Measurements from ENCODE around the gene CCN5.

The CCN5 gene

GRCh38 chr20:44730441-44730840, 15.3 kb downstream of the CCN5 start:
- no CpG with 5 or more reads among the region's 2 CpGs for WGBS (ENCODE audit: extremely low coverage, insufficient coverage, insufficient read length)

GRCh38 chr20:44731657-44732056, 16.5 kb downstream of the CCN5 start:
- no peak overlapping the region for H3K23ac ChIP-seq (ENCODE audit: low read length)
- WGBS (ENCODE audit: extremely low coverage, insufficient coverage, insufficient read length), result no CpG with 5 or more reads among the region's 8 CpGs
- H4K12ac ChIP-seq (ENCODE audit: low read depth, low read length), result no peak overlapping the region
- H3K4ac ChIP-seq (ENCODE audit: low read depth, low read length), result no peak overlapping the region
- H3K4me1 ChIP-seq (ENCODE audit: control insufficient read depth in 1 of 2, insufficient read depth in 2 of 2, low read length in 2 of 2), result peaks cover 3 to 5% of the 10 kb centered on the region in 2 experiments
- no peak overlapping the region for H2BK5ac ChIP-seq (ENCODE audit: low read depth, low read length, poor library complexity)
- no peak overlapping the region for H3K4me3 ChIP-seq (ENCODE audit: low read depth, low read length)
- no peak overlapping the region for H2BK120ac ChIP-seq (ENCODE audit: insufficient read depth, low read length, poor library complexity)
- H3K14ac ChIP-seq (ENCODE audit: low read length), result no peak overlapping the region
- no peaks in the 10 kb centered on the region for H3K79me1 ChIP-seq (ENCODE audit: low read length)
- H3K18ac ChIP-seq (ENCODE audit: low read length), result no peak overlapping the region
- no peak overlapping the region for H4K91ac ChIP-seq (ENCODE audit: low read depth, low read length)
- DNase-seq, result no peak
- H2BK12ac ChIP-seq (ENCODE audit: low read length), result no peak overlapping the region
- H2AFZ ChIP-seq (ENCODE audit: insufficient read depth, low read length, poor library complexity), result no peak overlapping the region
- no peak overlapping the region for H4K8ac ChIP-seq (ENCODE audit: low read depth, low read length)
- H2AK5ac ChIP-seq (ENCODE audit: low read length), result no peak overlapping the region
- H3K4me2 ChIP-seq (ENCODE audit: low read length), result no peak overlapping the region
- no peaks in the 10 kb centered on the region for H3K9me3 ChIP-seq (ENCODE audit: insufficient read depth, low read depth, low read length)
- no peaks in the 10 kb centered on the region for H3K36me3 ChIP-seq (ENCODE audit: control insufficient read depth in 1 of 2, insufficient read depth in 2 of 2, low read length in 2 of 2)
- no peak overlapping the region for H3K9ac ChIP-seq (ENCODE audit: low read length)
- no peaks in the 10 kb centered on the region for H3K27me3 ChIP-seq (ENCODE audit: insufficient read depth, low read length)
- no peaks in the 10 kb centered on the region for H3K79me2 ChIP-seq (ENCODE audit: control insufficient read depth, insufficient read depth, low read length, poor library complexity)
- no peak overlapping the region for H3K27ac ChIP-seq (ENCODE audit: low read depth, low read length)

More at GRCh38 chr20:44730441-44730840, 15.3 kb downstream of the CCN5 start:
- Histone ChIP-seq H3K4me3 (ENCODE audit: low read depth, low read length) (no peak overlapping the region), H3K23ac (ENCODE audit: low read length) (no peak overlapping the region), H3K4me1 (ENCODE audit: control insufficient read depth in 1 of 2, insufficient read depth in 2 of 2, low read length in 2 of 2) (peaks cover 3 to 5% of the 10 kb centered on the region in 2 experiments), H3K79me1 (ENCODE audit: low read length) (no peaks in the 10 kb centered on the region), H2AFZ (ENCODE audit: insufficient read depth, low read length, poor library complexity) (no peak overlapping the region), H3K36me3 (ENCODE audit: control insufficient read depth in 1 of 2, insufficient read depth in 2 of 2, low read length in 2 of 2) (no peaks in the 10 kb centered on the region), H3K27me3 (ENCODE audit: insufficient read depth, low read length) (no peaks in the 10 kb centered on the region), H3K27ac (ENCODE audit: low read depth, low read length) (no peak overlapping the region), H2AK5ac (ENCODE audit: low read length) (no peak overlapping the region), H4K8ac (ENCODE audit: low read depth, low read length) (no peak overlapping the region), H2BK5ac (ENCODE audit: low read depth, low read length, poor library complexity) (no peak overlapping the region), H3K14ac (ENCODE audit: low read length) (no peak overlapping the region), H3K9me3 (ENCODE audit: insufficient read depth, low read depth, low read length) (no peaks in the 10 kb centered on the region), H3K4me2 (ENCODE audit: low read length) (no peak overlapping the region), H3K79me2 (ENCODE audit: control insufficient read depth, insufficient read depth, low read length, poor library complexity) (no peaks in the 10 kb centered on the region), H4K12ac (ENCODE audit: low read depth, low read length) (no peak overlapping the region), H2BK12ac (ENCODE audit: low read length) (no peak overlapping the region), H4K91ac (ENCODE audit: low read depth, low read length) (no peak overlapping the region), H2BK120ac (ENCODE audit: insufficient read depth, low read length, poor library complexity) (no peak overlapping the region), H3K18ac (ENCODE audit: low read length) (no peak overlapping the region), H3K9ac (ENCODE audit: low read length) (no peak overlapping the region), H3K4ac (ENCODE audit: low read depth, low read length) (no peak overlapping the region)
- peak; percentile 48 to 72 for DNase-seq

- WGBS (ENCODE audit: extremely low coverage, insufficient coverage, insufficient read length), result no CpG with 5 or more reads among the region's 6 CpGs
- Histone ChIP-seq H3K79me1 (ENCODE audit: low read length) (no peaks in the 10 kb centered on the region), H2AFZ (ENCODE audit: insufficient read depth, low read length, poor library complexity) (no peak overlapping the region), H3K14ac (ENCODE audit: low read length) (no peak overlapping the region), H2BK12ac (ENCODE audit: low read length) (no peak overlapping the region), H2BK120ac (ENCODE audit: insufficient read depth, low read length, poor library complexity) (no peak overlapping the region), H4K8ac (ENCODE audit: low read depth, low read length) (no peak overlapping the region), H3K23ac (ENCODE audit: low read length) (no peak overlapping the region), H3K4me1 (ENCODE audit: control insufficient read depth in 1 of 2, insufficient read depth in 2 of 2, low read length in 2 of 2) (peaks cover 3 to 5% of the 10 kb centered on the region in 2 experiments), H3K79me2 (ENCODE audit: control insufficient read depth, insufficient read depth, low read length, poor library complexity) (no peaks in the 10 kb centered on the region), H3K27ac (ENCODE audit: low read depth, low read length) (no peak overlapping the region), H3K9ac (ENCODE audit: low read length) (no peak overlapping the region), H4K91ac (ENCODE audit: low read depth, low read length) (no peak overlapping the region), H2AK5ac (ENCODE audit: low read length) (no peak overlapping the region), H4K12ac (ENCODE audit: low read depth, low read length) (no peak overlapping the region), H3K36me3 (ENCODE audit: control insufficient read depth in 1 of 2, insufficient read depth in 2 of 2, low read length in 2 of 2) (no peaks in the 10 kb centered on the region), H3K9me3 (ENCODE audit: insufficient read depth, low read depth, low read length) (no peaks in the 10 kb centered on the region), H3K18ac (ENCODE audit: low read length) (no peak overlapping the region), H2BK5ac (ENCODE audit: low read depth, low read length, poor library complexity) (no peak overlapping the region), H3K4me3 (ENCODE audit: low read depth, low read length) (no peak overlapping the region), H3K27me3 (ENCODE audit: insufficient read depth, low read length) (no peaks in the 10 kb centered on the region), H3K4ac (ENCODE audit: low read depth, low read length) (no peak overlapping the region), H3K4me2 (ENCODE audit: low read length) (no peak overlapping the region)
- no peak for DNase-seq
Measured at GRCh38 chr20:44732327-44732726, 17.2 kb downstream of the CCN5 start.

GRCh38 chr20:44733341-44734069, 18.3 kb downstream of the CCN5 start:
- Histone ChIP-seq H3K27ac (ENCODE audit: low read depth, low read length) (no peak overlapping the region), H3K79me1 (ENCODE audit: low read length) (no peaks in the 10 kb centered on the region), H3K18ac (ENCODE audit: low read length) (no peak overlapping the region), H2BK5ac (ENCODE audit: low read depth, low read length, poor library complexity) (no peak overlapping the region), H3K27me3 (ENCODE audit: insufficient read depth, low read length) (no peaks in the 10 kb centered on the region), H2AFZ (ENCODE audit: insufficient read depth, low read length, poor library complexity) (no peak overlapping the region), H4K12ac (ENCODE audit: low read depth, low read length) (no peak overlapping the region), H3K23ac (ENCODE audit: low read length) (no peak overlapping the region), H3K9me3 (ENCODE audit: insufficient read depth, low read depth, low read length) (peaks cover 3% of the 10 kb centered on the region), H2BK120ac (ENCODE audit: insufficient read depth, low read length, poor library complexity) (no peak overlapping the region), H3K9ac (ENCODE audit: low read length) (no peak overlapping the region), H4K91ac (ENCODE audit: low read depth, low read length) (no peak overlapping the region), H3K4me1 (ENCODE audit: control insufficient read depth in 1 of 2, insufficient read depth in 2 of 2, low read length in 2 of 2) (peaks cover 3 to 5% of the 10 kb centered on the region in 2 experiments), H3K14ac (ENCODE audit: low read length) (no peak overlapping the region), H3K4me3 (ENCODE audit: low read depth, low read length) (no peak overlapping the region), H3K4me2 (ENCODE audit: low read length) (no peak overlapping the region), H3K4ac (ENCODE audit: low read depth, low read length) (no peak overlapping the region), H3K36me3 (ENCODE audit: control insufficient read depth in 1 of 2, insufficient read depth in 2 of 2, low read length in 2 of 2) (no peaks in the 10 kb centered on the region), H3K79me2 (ENCODE audit: control insufficient read depth, insufficient read depth, low read length, poor library complexity) (no peaks in the 10 kb centered on the region), H2BK12ac (ENCODE audit: low read length) (no peak overlapping the region), H2AK5ac (ENCODE audit: low read length) (no peak overlapping the region), H4K8ac (ENCODE audit: low read depth, low read length) (no peak overlapping the region)
- DNase-seq, result peak; percentile 38 to 76
- no CpG with 5 or more reads among the region's 7 CpGs for WGBS (ENCODE audit: extremely low coverage, insufficient coverage, insufficient read length)

Data from trophoblast cell (in vitro differentiated cells and primary cell).